Neuronal stem cell (in vitro differentiated cells): Measurements from ENCODE around the gene CASK.
"Not testable (repeated sequence)": the region's sequence is repeated elsewhere in the genome, so short reads cannot be mapped to it uniquely, and the experiment has no call there.

Source experiments
- DNase-seq: peaks from one replicate; pipeline ENCODE4 v3.0.0-alpha.2; 2013; ENCODE audit warnings: low spot score
- H2AFZ ChIP-seq: one replicate; pipeline ENCODE4 v1.6.1; 2013; ENCODE audit warnings: mild to moderate bottlenecking, low read length, inconsistent platforms
- H2AK5ac ChIP-seq: 2 replicates; pipeline ENCODE4 v1.6.1; 2013; ENCODE audit warnings: low read depth, mild to moderate bottlenecking, inconsistent platforms, low read length, moderate library complexity, mixed read lengths
- H2BK120ac ChIP-seq: 2 replicates; pipeline ENCODE4 v1.6.1; 2013; ENCODE audit warnings: low read depth, mild to moderate bottlenecking, inconsistent platforms, low read length, moderate library complexity, mixed read lengths
- H2BK12ac ChIP-seq: one replicate; pipeline ENCODE4 v1.6.1; 2013; ENCODE audit warnings: low read length, inconsistent platforms
- H2BK15ac ChIP-seq: 2 replicates; pipeline ENCODE4 v1.6.1; 2013; ENCODE audit warnings: mild to moderate bottlenecking, low read length, inconsistent platforms, mixed read lengths
- H2BK5ac ChIP-seq: one replicate; pipeline ENCODE4 v1.6.1; 2013; ENCODE audit warnings: inconsistent platforms, mild to moderate bottlenecking, low read length, moderate library complexity
- H3K14ac ChIP-seq: one replicate; pipeline ENCODE4 v1.6.1; 2013; ENCODE audit warnings: low read length, inconsistent platforms
- H3K18ac ChIP-seq: 2 replicates; pipeline ENCODE4 v1.6.1; 2013; ENCODE audit warnings: low read length, inconsistent platforms
- H3K23ac ChIP-seq: 2 replicates; pipeline ENCODE4 v1.6.1; 2013; ENCODE audit warnings: low read depth, mild to moderate bottlenecking, mixed read lengths, low read length, inconsistent platforms; ENCODE audit not compliant: poor library complexity
- H3K27ac ChIP-seq: replicated peaks from 3 replicates; pipeline ENCODE4 v1.5.1; 2013; ENCODE audit warnings: low read length, inconsistent platforms
- H3K27me3 ChIP-seq, 3 experiments: 2 replicates each; pipeline ENCODE4 v1.6.1; 2013; ENCODE audit warnings: low read length in 3 of 3, mild to moderate bottlenecking in 2 of 3, inconsistent platforms in 1 of 3, low read depth in 1 of 3, mixed read lengths in 1 of 3, moderate library complexity in 1 of 3; ENCODE audit not compliant: control insufficient read depth in 3 of 3, insufficient read depth in 3 of 3
- H3K36me3 ChIP-seq, 2 donors: replicated peaks in 1 of 2; 2 replicates each; pipeline ENCODE4 v1.6.1; 2013; ENCODE audit warnings: low read length in 2 of 2; ENCODE audit not compliant: control insufficient read depth in 2 of 2, insufficient read depth in 2 of 2
- H3K4ac ChIP-seq: 2 replicates; pipeline ENCODE4 v1.6.1; 2013; ENCODE audit warnings: inconsistent platforms, mild to moderate bottlenecking, low read length, moderate library complexity
- H3K4me1 ChIP-seq, 2 donors: 1 replicate in 1 of 2; 2 replicates in 1 of 2; pipeline ENCODE4 v1.6.1; 2013; ENCODE audit warnings: low read length in 2 of 2, low read depth in 1 of 2; ENCODE audit not compliant: control insufficient read depth in 2 of 2, insufficient read depth in 1 of 2
- H3K4me2 ChIP-seq: one replicate; pipeline ENCODE4 v1.6.1; 2013; ENCODE audit warnings: mild to moderate bottlenecking, low read length, inconsistent platforms; ENCODE audit not compliant: insufficient read depth, poor library complexity, severe bottlenecking
- H3K4me3 ChIP-seq, 2 donors: 2 replicates each; pipeline ENCODE4 v1.5.1; 2013; ENCODE audit warnings: low read length in 2 of 2, mild to moderate bottlenecking in 2 of 2, inconsistent platforms in 1 of 2, moderate library complexity in 1 of 2
- H3K79me1 ChIP-seq: one replicate; pipeline ENCODE4 v1.6.1; 2013; ENCODE audit warnings: low read depth, mild to moderate bottlenecking, inconsistent platforms, low read length, moderate library complexity
- H3K9ac ChIP-seq: one replicate; pipeline ENCODE4 v1.6.1; 2013; ENCODE audit warnings: mild to moderate bottlenecking, low read depth, low read length, inconsistent platforms; ENCODE audit not compliant: poor library complexity
- H3K9me3 ChIP-seq, 2 donors: replicated peaks in 1 of 2; 2 replicates each; pipeline versions ENCODE3 to v1.6.1; 2013; ENCODE audit warnings: low read length in 2 of 2, mild to moderate bottlenecking in 2 of 2, inconsistent platforms in 1 of 2, low read depth in 1 of 2, mixed read lengths in 1 of 2, moderate library complexity in 1 of 2; ENCODE audit not compliant: control insufficient read depth in 2 of 2, insufficient read depth in 1 of 2
- H4K8ac ChIP-seq: one replicate; pipeline ENCODE4 v1.6.1; 2013; ENCODE audit warnings: low read depth, mild to moderate bottlenecking, inconsistent platforms, low read length, moderate library complexity
- H4K91ac ChIP-seq: one replicate; pipeline ENCODE4 v1.6.1; 2013; ENCODE audit warnings: low read length, low read depth, mild to moderate bottlenecking, inconsistent platforms; ENCODE audit not compliant: poor library complexity
- WGBS, 2 donors: extraction: QIAGEN DNeasy Blood & Tissue Kit; methylation state at CpG; one replicate each; pipeline ENCODE4 v1.1.7; 2013; ENCODE audit warnings: missing lambda C conversion rate in 2 of 2, mixed read lengths in 1 of 2; ENCODE audit not compliant: insufficient read length in 2 of 2, insufficient replicate concordance in 1 of 2; ENCODE audit errors: extremely low coverage in 2 of 2; 5-methylcytosine and 5-hydroxymethylcytosine counted together

Gene CASK

GRCh38 chrX:41516456-41516855, 406.9 kb downstream of the CASK start:
- no peak overlapping the region for H3K4ac ChIP-seq
- peak overlapping the region; percentile 31 for H2AFZ ChIP-seq
- no peak for DNase-seq
- H3K27me3 ChIP-seq: no peaks in the 10 kb centered on the region
- no peak overlapping the region for H3K9ac ChIP-seq
- H2BK5ac ChIP-seq: no peak overlapping the region
- H2BK15ac ChIP-seq: no peak overlapping the region
- H2BK120ac ChIP-seq: no peak overlapping the region
- no peak overlapping the region for H2AK5ac ChIP-seq
- H3K18ac ChIP-seq: no peak overlapping the region
- no peak overlapping the region for H3K14ac ChIP-seq
- no peak overlapping the region for H4K91ac ChIP-seq
- H3K79me1 ChIP-seq: no peaks in the 10 kb centered on the region
- no peak overlapping the region for H4K8ac ChIP-seq
- H3K9me3 ChIP-seq: no peaks in the 10 kb centered on the region
- no peak overlapping the region for H3K23ac ChIP-seq
- no CpG with 5 or more reads among the region's 5 CpGs for WGBS, 2 donors
- no peaks in the 10 kb centered on the region for H3K36me3 ChIP-seq
- H3K4me1 ChIP-seq: peaks cover 11 to 21% of the 10 kb centered on the region in 2 donors
- H3K4me3 ChIP-seq: no peak overlapping the region
- peak overlapping the region; percentile 67 for H3K27ac ChIP-seq
- no peak overlapping the region for H2BK12ac ChIP-seq
- H3K4me2 ChIP-seq: no peak overlapping the region

DNA sequence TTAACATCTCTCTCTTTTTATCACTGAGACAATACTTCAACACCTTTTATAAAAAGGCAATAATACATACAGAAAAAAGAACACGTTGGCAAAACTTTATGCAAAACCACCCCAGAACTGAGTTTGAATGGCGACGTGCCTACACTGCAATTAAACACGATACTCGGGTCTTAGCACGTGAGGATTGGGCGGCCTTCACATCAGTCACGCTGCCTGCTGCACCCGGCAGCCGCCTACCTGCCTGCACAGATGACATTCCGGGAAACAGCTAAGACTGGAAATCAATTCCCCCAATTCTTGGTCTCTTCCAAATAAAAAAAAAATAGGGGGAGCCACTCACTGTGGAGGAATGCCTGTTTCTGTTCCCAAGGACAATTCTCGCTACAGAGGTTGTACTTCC, 408.0 kb downstream of the CASK start:
- Histone ChIP-seq H3K4me1 (peaks cover 11 to 21% of the 10 kb centered on the region in 2 donors), H4K8ac (no peak overlapping the region), H3K14ac (no peak overlapping the region), H3K36me3 (no peaks in the 10 kb centered on the region), H2BK12ac (no peak overlapping the region), H3K4me2 (no peak overlapping the region), H3K27me3 (no peaks in the 10 kb centered on the region), H3K4ac (no peak overlapping the region), H3K23ac (no peak overlapping the region), H3K27ac (no peak overlapping the region), H2BK120ac (no peak overlapping the region), H3K9ac (no peak overlapping the region), H3K9me3 (no peaks in the 10 kb centered on the region), H4K91ac (no peak overlapping the region), H3K18ac (no peak overlapping the region), H2AFZ (no peak overlapping the region), H2BK15ac (no peak overlapping the region), H2BK5ac (no peak overlapping the region), H3K4me3 (no peak overlapping the region), H2AK5ac (no peak overlapping the region), H3K79me1 (no peaks in the 10 kb centered on the region)
- no peak for DNase-seq
- WGBS, 2 donors: no CpG with 5 or more reads among the region's 12 CpGs

GRCh38 chrX:41514179-41514578, 409.2 kb downstream of the CASK start:
- WGBS, 2 donors: no CpG with 5 or more reads among the region's 9 CpGs
- Histone ChIP-seq H3K18ac (no peak overlapping the region), H2BK12ac (no peak overlapping the region), H2AFZ (no peak overlapping the region), H3K4me3 (no peak overlapping the region), H3K9ac (no peak overlapping the region), H3K36me3 (no peaks in the 10 kb centered on the region), H3K14ac (no peak overlapping the region), H3K4me1 (peaks cover 11 to 21% of the 10 kb centered on the region in 2 donors), H3K27ac (peak overlapping the region; percentile 22), H4K91ac (no peak overlapping the region), H2BK5ac (no peak overlapping the region), H3K27me3 (no peaks in the 10 kb centered on the region), H3K79me1 (no peaks in the 10 kb centered on the region), H3K4ac (no peak overlapping the region), H3K4me2 (no peak overlapping the region), H2BK120ac (no peak overlapping the region), H2BK15ac (no peak overlapping the region), H3K9me3 (no peaks in the 10 kb centered on the region), H4K8ac (no peak overlapping the region), H2AK5ac (no peak overlapping the region), H3K23ac (no peak overlapping the region)
- no peak for DNase-seq

DNA sequence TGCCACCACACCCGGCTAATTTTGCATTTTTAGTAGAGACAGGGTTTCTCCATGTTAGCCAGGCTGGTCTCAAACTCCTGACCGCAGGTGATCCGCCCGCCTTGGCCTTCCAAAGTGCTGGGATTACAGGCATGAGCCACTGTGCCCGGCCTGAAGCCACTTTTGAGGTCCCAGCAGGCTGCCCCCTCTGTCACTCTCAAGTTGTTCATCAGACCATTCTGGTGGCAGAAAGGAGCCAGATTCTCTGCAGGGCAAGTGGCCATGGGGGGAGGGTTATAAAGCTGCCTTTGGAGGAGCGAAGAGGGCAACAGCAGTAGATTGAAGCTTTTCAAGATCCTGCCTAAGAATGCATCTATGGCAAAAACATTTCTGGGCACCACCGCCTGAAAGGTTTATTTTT, 410.5 kb downstream of the CASK start:
- not testable (repeated sequence) for H2BK120ac ChIP-seq, H3K27me3 ChIP-seq, H2BK5ac ChIP-seq, H3K14ac ChIP-seq, H3K4ac ChIP-seq, DNase-seq, H3K27ac ChIP-seq, H4K8ac ChIP-seq, H3K9me3 ChIP-seq, H2BK12ac ChIP-seq, H3K4me3 ChIP-seq, H3K4me2 ChIP-seq, H2BK15ac ChIP-seq, H2AFZ ChIP-seq, H4K91ac ChIP-seq, H2AK5ac ChIP-seq, H3K36me3 ChIP-seq, H3K9ac ChIP-seq, H3K23ac ChIP-seq, H3K79me1 ChIP-seq, H3K18ac ChIP-seq
- H3K4me1 ChIP-seq: peaks cover 11 to 16% of the 10 kb centered on the region in 2 donors
- no CpG with 5 or more reads among the region's 7 CpGs for WGBS, 2 donors
